SK-N-SH treated with all-trans-retinoic acid at 6 μM for 48 hours (cell line): ENCODE data around the gene LHB.

Experiments used
- ATAC-seq: fragments of 200-7000 bp; cut with Tn5 transposase; 3 replicates; pipeline ENCODE4 v1.9.1; 2020; ENCODE audit warnings: mild to moderate bottlenecking, moderate library complexity
- ARNTL ChIP-seq: fragments of 450-650 bp; formaldehyde crosslinking; IDR thresholded peaks from 2 replicates; pipeline ENCODE4 v1.5.0; 2020; ENCODE audit warnings: low read depth, mild to moderate bottlenecking, moderate library complexity, borderline replicate concordance
- BACH2 ChIP-seq: fragments of 250-450 bp; sonication (Bioruptor Pico); IDR thresholded peaks from 2 replicates; pipeline ENCODE4 v1.9.0; 2021; ENCODE audit warnings: mild to moderate bottlenecking, borderline replicate concordance
- CSRNP3 ChIP-seq: fragments of 250-450 bp; sonication (Bioruptor Pico); IDR thresholded peaks from 2 replicates; pipeline ENCODE4 v1.5.1; 2021; ENCODE audit warnings: mild to moderate bottlenecking, moderate library complexity
- ESRRG ChIP-seq: fragments of 250-450 bp; sonication (Bioruptor Pico); IDR thresholded peaks from 2 replicates; pipeline ENCODE4 v1.6.1; 2021; ENCODE audit warnings: mild to moderate bottlenecking
- ISL1 ChIP-seq: fragments of 250-450 bp; sonication (Bioruptor Pico); IDR thresholded peaks from 2 replicates; pipeline ENCODE4 v2.1.2; 2022; ENCODE audit warnings: mild to moderate bottlenecking, moderate library complexity
- OSR1 ChIP-seq: fragments of 250-450 bp; sonication (Bioruptor Pico); IDR thresholded peaks from 2 replicates; pipeline ENCODE4 v1.8.0; 2022; ENCODE audit warnings: moderate library complexity, mild to moderate bottlenecking, inconsistent platforms
- PPARA ChIP-seq: fragments of 250-450 bp; sonication (Bioruptor Pico); IDR thresholded peaks from 2 replicates; pipeline ENCODE4 v1.5.0; 2020; ENCODE audit warnings: mild to moderate bottlenecking, borderline replicate concordance
- RARB ChIP-seq: fragments of 250-450 bp; sonication (Bioruptor Pico); IDR thresholded peaks from 2 replicates; pipeline ENCODE4 v1.8.0; 2021; ENCODE audit warnings: mild to moderate bottlenecking, moderate library complexity
- SNAI2 ChIP-seq: fragments of 250-450 bp; sonication (Bioruptor Pico); IDR thresholded peaks from 2 replicates; pipeline ENCODE4 v1.5.0; 2020; ENCODE audit warnings: mild to moderate bottlenecking, moderate library complexity
- TCF4 ChIP-seq: fragments of 250-450 bp; sonication (Bioruptor Pico); IDR thresholded peaks from 2 replicates; pipeline ENCODE4 v1.8.0; 2021; ENCODE audit warnings: mild to moderate bottlenecking, moderate library complexity, borderline replicate concordance
- TOX ChIP-seq: fragments of 250-450 bp; sonication (Bioruptor Pico); IDR thresholded peaks from 2 replicates; pipeline ENCODE4 v1.8.0; 2021; ENCODE audit warnings: mild to moderate bottlenecking, moderate library complexity, borderline replicate concordance
- ZC3H10 ChIP-seq: fragments of 250-450 bp; sonication (Bioruptor Pico); IDR thresholded peaks from 2 replicates; pipeline ENCODE4 v1.5.1; 2021; ENCODE audit warnings: mild to moderate bottlenecking, moderate library complexity
- ZFP3 ChIP-seq: fragments of 250-450 bp; sonication (Bioruptor Pico); IDR thresholded peaks from 2 replicates; pipeline ENCODE4 v1.5.0; 2020; ENCODE audit warnings: mild to moderate bottlenecking, moderate library complexity
- ZNF565 ChIP-seq: fragments of 450-650 bp; formaldehyde crosslinking; conservative IDR thresholded peaks from 2 replicates; pipeline ENCODE4 v1.5.0; 2020; ENCODE audit warnings: low read depth, mild to moderate bottlenecking, moderate library complexity
- ZNF70 ChIP-seq: fragments of 450-650 bp; formaldehyde crosslinking; IDR thresholded peaks from 2 replicates; pipeline ENCODE4 v1.5.0; 2020; ENCODE audit warnings: mild to moderate bottlenecking, moderate library complexity
- ZNF8 ChIP-seq: fragments of 450-650 bp; formaldehyde crosslinking; IDR thresholded peaks from 2 replicates; pipeline ENCODE4 v1.5.0; 2020; ENCODE audit warnings: mild to moderate bottlenecking, moderate library complexity
- TF ChIP-seq, protein P1 (sequence below): fragments of 250-450 bp; sonication (Bioruptor Pico); IDR thresholded peaks from 2 replicates; pipeline ENCODE4 v1.5.0; 2020; ENCODE audit warnings: mild to moderate bottlenecking, moderate library complexity
- TF ChIP-seq, protein P2 (sequence below): fragments of 250-450 bp; sonication (Bioruptor Pico); IDR thresholded peaks from 2 replicates; pipeline ENCODE4 v1.8.0; 2020; ENCODE audit warnings: mild to moderate bottlenecking, moderate library complexity, borderline replicate concordance
- TF ChIP-seq, protein P3 (sequence below): fragments of 250-450 bp; sonication (Bioruptor Pico); IDR thresholded peaks from 2 replicates; pipeline ENCODE4 v1.5.1; 2020; ENCODE audit warnings: low read depth, mild to moderate bottlenecking, moderate library complexity

LHB gene

DNA sequence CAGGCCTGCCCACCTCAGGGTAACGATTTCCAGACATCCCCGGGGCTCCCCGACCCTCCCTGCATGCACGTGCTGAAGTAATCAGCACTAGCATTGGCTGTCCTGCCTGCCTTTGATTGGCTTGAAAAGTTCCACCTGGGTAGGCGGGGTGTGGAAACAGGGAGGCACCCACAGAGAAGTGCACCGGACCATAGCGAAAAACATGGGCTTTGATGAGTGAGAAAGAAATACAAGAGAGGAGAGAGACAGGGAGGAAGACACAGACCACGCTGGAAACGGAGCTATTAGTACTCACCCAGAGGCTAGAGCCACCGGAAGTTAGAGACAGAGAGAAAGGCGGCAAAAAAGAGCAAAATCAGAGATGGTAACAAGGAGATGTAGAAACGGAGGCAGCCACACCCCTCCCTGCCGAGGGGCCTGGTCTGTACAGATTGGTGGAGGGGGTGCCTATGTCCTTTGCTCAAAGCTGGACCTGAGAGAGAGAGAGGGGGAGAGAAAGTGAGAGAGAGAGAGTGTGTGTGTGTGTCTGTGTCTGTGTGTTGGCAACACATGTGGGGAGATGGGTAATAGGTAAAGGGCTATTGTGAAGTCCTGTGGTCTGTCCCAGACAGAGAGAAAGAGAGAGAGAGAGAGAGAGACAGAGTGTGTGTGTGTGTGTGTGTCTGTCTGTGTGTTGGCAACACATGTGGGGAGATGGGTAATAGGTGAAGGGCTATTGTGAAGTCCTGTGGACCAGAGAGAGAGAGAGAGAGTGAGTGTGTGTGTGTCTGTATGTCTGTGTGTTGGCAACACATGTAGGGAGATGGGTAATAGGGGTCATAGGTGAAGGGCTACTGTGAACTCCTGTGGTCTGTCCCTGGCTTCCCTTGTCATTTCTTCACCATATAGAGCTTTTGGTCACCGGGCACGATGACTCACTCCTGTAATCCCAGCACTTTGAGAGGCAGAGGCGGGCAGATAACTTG is 4.3 kb upstream of the LHB start:
- ATAC-seq, result no peak
- TF ChIP-seq ZNF565 (CRISPR knock-in tag) (no peak), ZFP3 (CRISPR knock-in tag) (no peak), ESRRG (no peak), ISL1 (CRISPR knock-in tag) (no peak), ZNF8 (CRISPR knock-in tag) (no peak), TOX (no peak), BACH2 (CRISPR knock-in tag) (no peak), SNAI2 (CRISPR knock-in tag) (no peak), CSRNP3 (no peak), PPARA (CRISPR knock-in tag) (no peak), ZNF70 (no peak), ZC3H10 (no peak)
- TF ChIP-seq, protein P1, sequence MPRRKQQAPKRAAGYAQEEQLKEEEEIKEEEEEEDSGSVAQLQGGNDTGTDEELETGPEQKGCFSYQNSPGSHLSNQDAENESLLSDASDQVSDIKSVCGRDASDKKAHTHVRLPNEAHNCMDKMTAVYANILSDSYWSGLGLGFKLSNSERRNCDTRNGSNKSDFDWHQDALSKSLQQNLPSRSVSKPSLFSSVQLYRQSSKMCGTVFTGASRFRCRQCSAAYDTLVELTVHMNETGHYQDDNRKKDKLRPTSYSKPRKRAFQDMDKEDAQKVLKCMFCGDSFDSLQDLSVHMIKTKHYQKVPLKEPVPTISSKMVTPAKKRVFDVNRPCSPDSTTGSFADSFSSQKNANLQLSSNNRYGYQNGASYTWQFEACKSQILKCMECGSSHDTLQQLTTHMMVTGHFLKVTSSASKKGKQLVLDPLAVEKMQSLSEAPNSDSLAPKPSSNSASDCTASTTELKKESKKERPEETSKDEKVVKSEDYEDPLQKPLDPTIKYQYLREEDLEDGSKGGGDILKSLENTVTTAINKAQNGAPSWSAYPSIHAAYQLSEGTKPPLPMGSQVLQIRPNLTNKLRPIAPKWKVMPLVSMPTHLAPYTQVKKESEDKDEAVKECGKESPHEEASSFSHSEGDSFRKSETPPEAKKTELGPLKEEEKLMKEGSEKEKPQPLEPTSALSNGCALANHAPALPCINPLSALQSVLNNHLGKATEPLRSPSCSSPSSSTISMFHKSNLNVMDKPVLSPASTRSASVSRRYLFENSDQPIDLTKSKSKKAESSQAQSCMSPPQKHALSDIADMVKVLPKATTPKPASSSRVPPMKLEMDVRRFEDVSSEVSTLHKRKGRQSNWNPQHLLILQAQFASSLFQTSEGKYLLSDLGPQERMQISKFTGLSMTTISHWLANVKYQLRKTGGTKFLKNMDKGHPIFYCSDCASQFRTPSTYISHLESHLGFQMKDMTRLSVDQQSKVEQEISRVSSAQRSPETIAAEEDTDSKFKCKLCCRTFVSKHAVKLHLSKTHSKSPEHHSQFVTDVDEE (CRISPR knock-in tag), result no peak
- TF ChIP-seq, protein P2, sequence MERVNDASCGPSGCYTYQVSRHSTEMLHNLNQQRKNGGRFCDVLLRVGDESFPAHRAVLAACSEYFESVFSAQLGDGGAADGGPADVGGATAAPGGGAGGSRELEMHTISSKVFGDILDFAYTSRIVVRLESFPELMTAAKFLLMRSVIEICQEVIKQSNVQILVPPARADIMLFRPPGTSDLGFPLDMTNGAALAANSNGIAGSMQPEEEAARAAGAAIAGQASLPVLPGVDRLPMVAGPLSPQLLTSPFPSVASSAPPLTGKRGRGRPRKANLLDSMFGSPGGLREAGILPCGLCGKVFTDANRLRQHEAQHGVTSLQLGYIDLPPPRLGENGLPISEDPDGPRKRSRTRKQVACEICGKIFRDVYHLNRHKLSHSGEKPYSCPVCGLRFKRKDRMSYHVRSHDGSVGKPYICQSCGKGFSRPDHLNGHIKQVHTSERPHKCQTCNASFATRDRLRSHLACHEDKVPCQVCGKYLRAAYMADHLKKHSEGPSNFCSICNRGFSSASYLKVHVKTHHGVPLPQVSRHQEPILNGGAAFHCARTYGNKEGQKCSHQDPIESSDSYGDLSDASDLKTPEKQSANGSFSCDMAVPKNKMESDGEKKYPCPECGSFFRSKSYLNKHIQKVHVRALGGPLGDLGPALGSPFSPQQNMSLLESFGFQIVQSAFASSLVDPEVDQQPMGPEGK (CRISPR knock-in tag), result no peak
- TF ChIP-seq, protein P3, sequence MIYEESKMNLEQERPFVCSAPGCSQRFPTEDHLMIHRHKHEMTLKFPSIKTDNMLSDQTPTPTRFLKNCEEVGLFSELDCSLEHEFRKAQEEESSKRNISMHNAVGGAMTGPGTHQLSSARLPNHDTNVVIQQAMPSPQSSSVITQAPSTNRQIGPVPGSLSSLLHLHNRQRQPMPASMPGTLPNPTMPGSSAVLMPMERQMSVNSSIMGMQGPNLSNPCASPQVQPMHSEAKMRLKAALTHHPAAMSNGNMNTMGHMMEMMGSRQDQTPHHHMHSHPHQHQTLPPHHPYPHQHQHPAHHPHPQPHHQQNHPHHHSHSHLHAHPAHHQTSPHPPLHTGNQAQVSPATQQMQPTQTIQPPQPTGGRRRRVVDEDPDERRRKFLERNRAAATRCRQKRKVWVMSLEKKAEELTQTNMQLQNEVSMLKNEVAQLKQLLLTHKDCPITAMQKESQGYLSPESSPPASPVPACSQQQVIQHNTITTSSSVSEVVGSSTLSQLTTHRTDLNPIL (CRISPR knock-in tag), result no peak

DNA sequence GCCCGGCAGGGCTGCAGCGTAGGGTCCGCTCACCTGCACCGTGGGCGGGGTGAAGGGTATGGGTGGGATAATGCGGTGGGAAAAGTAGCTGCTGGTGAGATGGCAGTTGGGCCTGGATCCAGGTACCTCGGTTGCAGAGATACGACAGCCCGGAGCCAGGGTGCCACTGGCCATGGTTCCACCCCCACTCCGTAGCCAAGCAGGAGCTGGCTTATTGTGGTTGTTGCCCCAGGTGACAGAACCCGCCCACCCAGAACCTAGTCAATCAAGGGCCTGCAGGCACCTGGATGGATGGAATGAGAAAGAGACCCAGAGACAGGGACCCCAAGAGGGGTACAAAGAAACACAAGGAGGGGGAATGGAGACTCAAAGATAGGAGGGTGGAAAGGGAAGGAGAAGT is 3.5 kb upstream of the LHB start:
- no peak for ATAC-seq

DNA sequence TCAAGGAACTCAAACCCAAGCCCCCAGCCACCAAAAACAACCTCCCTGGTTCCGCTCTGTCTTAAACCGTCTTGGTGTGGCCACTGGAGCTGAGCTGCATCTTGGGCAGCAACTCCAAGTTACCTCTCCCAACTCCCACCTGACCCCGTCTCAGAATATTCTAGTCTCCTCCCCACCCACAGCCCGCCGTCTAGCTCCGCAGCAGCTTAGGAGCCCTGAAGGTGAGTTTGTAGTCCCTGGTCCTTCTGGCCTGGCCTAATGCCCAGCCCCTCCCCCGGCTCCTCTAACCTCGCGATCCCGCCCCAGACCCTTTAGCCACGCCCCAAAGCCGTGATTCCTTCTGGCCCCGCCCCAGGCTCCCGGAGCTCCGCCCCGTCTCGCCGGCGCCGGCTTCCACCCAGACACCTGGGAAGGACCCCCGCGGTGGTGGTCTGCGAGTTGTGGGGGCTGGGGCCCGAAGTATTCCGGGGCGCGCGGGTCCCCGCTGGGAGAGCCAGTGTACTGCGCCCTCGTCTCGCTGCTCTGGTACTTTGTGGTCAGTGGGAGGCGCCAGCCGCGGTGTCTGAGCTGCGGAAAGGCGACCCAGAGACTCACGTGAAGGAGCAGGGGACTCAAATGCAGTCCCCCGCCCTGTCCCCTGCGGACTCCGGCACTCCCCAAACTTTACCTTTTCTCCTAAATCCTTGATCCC is 2.5 kb upstream of the LHB start:
- TF ChIP-seq ZNF70 (no peak), ARNTL (CRISPR knock-in tag) (no peak), OSR1 (CRISPR knock-in tag) (no peak), ZNF8 (CRISPR knock-in tag) (no peak), RARB (no peak), ISL1 (CRISPR knock-in tag) (no peak), SNAI2 (CRISPR knock-in tag) (no peak), ESRRG (no peak), TCF4 (CRISPR knock-in tag) (no peak), CSRNP3 (no peak), TOX (no peak), ZC3H10 (no peak), ZFP3 (CRISPR knock-in tag) (no peak), PPARA (CRISPR knock-in tag) (no peak), BACH2 (CRISPR knock-in tag) (no peak), ZNF565 (CRISPR knock-in tag) (no peak)
- TF ChIP-seq, protein P1 (CRISPR knock-in tag), result no peak
- TF ChIP-seq, protein P2 (CRISPR knock-in tag), result no peak
- peak; percentile 42 for ATAC-seq

More for the DNA sequence above, 3.5 kb upstream of the LHB start:
- no peak for TF ChIP-seq ARNTL (CRISPR knock-in tag)
